Lung (tissue), 12 donors: ENCODE results near the gene NUCKS1. TPM values are rescaled to one million over a fixed set of nuclear protein-coding genes. Genes with fewer than 3 reads are reported as not detected.

ENCODE experiments used
- ATAC-seq: fragments of 200-7000 bp; cut with Tn5 transposase; one replicate; pipeline ENCODE4 v1.9.1; 2020; ENCODE audit warnings: moderate number of reproducible peaks; ENCODE audit not compliant: insufficient read depth, low FRiP score
- DNase-seq, 3 donors: peaks; one replicate each; pipeline ENCODE4 v3.0.0-alpha.2; 2013 to 2017
- H3K27ac ChIP-seq, 2 donors: one replicate each; pipeline ENCODE4 v1.5.1; 2013; ENCODE audit warnings: mild to moderate bottlenecking in 2 of 2, moderate library complexity in 2 of 2, control low read depth in 1 of 2, inconsistent platforms in 1 of 2, low read depth in 1 of 2, low read length in 1 of 2
- H3K27me3 ChIP-seq, 3 donors: one replicate each; pipeline ENCODE4 v1.5.1; 2013; ENCODE audit warnings: low read length in 2 of 3; ENCODE audit not compliant: control insufficient read depth in 3 of 3, insufficient read depth in 3 of 3
- H3K36me3 ChIP-seq, 4 donors: one replicate each; pipeline ENCODE4 v1.5.1; 2013; ENCODE audit warnings: low read length in 4 of 4, mild to moderate bottlenecking in 1 of 4, moderate library complexity in 1 of 4; ENCODE audit not compliant: control insufficient read depth in 4 of 4, insufficient read depth in 4 of 4
- H3K4me1 ChIP-seq, 5 donors: one replicate each; pipeline ENCODE4 v1.5.1; 2013; ENCODE audit warnings: low read length in 5 of 5, mild to moderate bottlenecking in 2 of 5, moderate library complexity in 1 of 5; ENCODE audit not compliant: control insufficient read depth in 5 of 5, insufficient read depth in 5 of 5
- H3K4me3 ChIP-seq: one replicate; pipeline ENCODE4 v1.5.1; 2013; ENCODE audit warnings: mild to moderate bottlenecking, control low read depth, moderate library complexity
- H3K9ac ChIP-seq, 2 donors: one replicate each; pipeline ENCODE4 v1.5.1; 2013; ENCODE audit warnings: low read length in 2 of 2, control low read depth in 1 of 2; ENCODE audit not compliant: insufficient read depth in 1 of 2
- H3K9me3 ChIP-seq, 4 donors: one replicate each; pipeline ENCODE4 v1.5.1; 2013; ENCODE audit warnings: low read length in 3 of 4, mild to moderate bottlenecking in 1 of 4, moderate library complexity in 1 of 4; ENCODE audit not compliant: control insufficient read depth in 4 of 4, insufficient read depth in 3 of 4
- CTCF ChIP-seq: IDR thresholded peaks from 2 replicates; pipeline ENCODE4 v1.5.1; 2012; ENCODE audit warnings: mild to moderate bottlenecking; ENCODE audit errors: control extremely low read depth, extremely low read depth
- WGBS, 2 donors: extraction: QIAGEN DNeasy Blood & Tissue Kit; methylation state at CpG; one replicate each; pipeline ENCODE4 v1.1.7; 2013; 5-methylcytosine and 5-hydroxymethylcytosine counted together
- polyA plus RNA-seq, 2 donors: library from polyadenylated mRNA; stranded (reverse); fragments of 200-250 nt; gene quantifications; one replicate each; pipeline ENCODE4 v1.2.1, GENCODE V29; 2013
- total RNA-seq, 2 donors: library from RNA; depleted of rRNA in 1 of 2; stranded (reverse); fragments of >200 nt in 1 of 2; gene quantifications; one replicate each; pipeline ENCODE4 v1.2.1, GENCODE V29; 2014 to 2021
- donor health status: control.
- donor health status: control.
- donor health status: Bipolar disorder and iron deficiency.
- donor health status: healthy.
- donor health status: DM: yes; HTN: yes; CAD: no.

Gene NUCKS1
- total and polyA plus RNA-seq, 4 donors, result 28.6 to 285 (median 82.6) TPM

GRCh38 chr1:205780335-205780734 lies 30.4 kb upstream of the NUCKS1 start:
- Histone ChIP-seq H3K27ac (no peak overlapping the region), H3K27me3 (peaks cover 0 to 7% (median 0%) of the 10 kb centered on the region in 3 donors), H3K36me3 (no peaks in the 10 kb centered on the region), H3K9me3 (no peaks in the 10 kb centered on the region), H3K9ac (no peak overlapping the region), H3K4me3 (no peak overlapping the region), H3K4me1 (peaks cover 0 to 8% (median 0%) of the 10 kb centered on the region in 5 donors)
- ATAC-seq (no peak), DNase-seq (no peak)
- 90% methylated on average over 5 of the region's 5 CpGs for WGBS, 2 donors
- no peak for TF ChIP-seq CTCF

- Histone ChIP-seq H3K9ac (no peak overlapping the region), H3K27ac (no peak overlapping the region), H3K4me3 (no peak overlapping the region), H3K9me3 (peaks cover 0 to 1% (median 0%) of the 10 kb centered on the region in 4 donors), H3K4me1 (peaks cover 0 to 5% (median 4%) of the 10 kb centered on the region in 5 donors), H3K27me3 (peaks cover 0 to 18% (median 14%) of the 10 kb centered on the region in 3 donors), H3K36me3 (no peaks in the 10 kb centered on the region)
- TF ChIP-seq CTCF, result no peak
- DNase-seq (no peak), ATAC-seq (no peak)
- WGBS, 2 donors, result 42 to 71% methylated on average over 2 of the region's 2 CpGs
Observed at GRCh38 chr1:205777994-205778393, 28.0 kb upstream of the NUCKS1 start.

- ATAC-seq (peak; percentile 36), DNase-seq (no peak)
- TF ChIP-seq CTCF, result no peak
- Histone ChIP-seq H3K9me3 (peaks cover 0 to 1% (median 0%) of the 10 kb centered on the region in 4 donors), H3K9ac (no peak overlapping the region), H3K27ac (no peak overlapping the region), H3K4me1 (peaks cover 0 to 6% (median 4%) of the 10 kb centered on the region in 5 donors), H3K36me3 (peaks cover 0 to 2% (median 0%) of the 10 kb centered on the region in 4 donors), H3K27me3 (peaks cover 0 to 23% (median 20%) of the 10 kb centered on the region in 3 donors), H3K4me3 (no peak overlapping the region)
Observed at GRCh38 chr1:205775717-205776056, 25.7 kb upstream of the NUCKS1 start.

- peak within 1 kb of the TSS in 1 of 2 donors; percentile 73 for H3K27ac ChIP-seq
Observed at GRCh38 chr1:205775015-205775716, 25.2 kb upstream of the NUCKS1 start, which contains the start of gene RAB29. Gene RAB29, minus strand, starts transcription at chr1:205775482. Its CDS starts 526 bp downstream, at chr1:205774956.

More at GRCh38 chr1:205775015-205775716, 25.2 kb upstream of the NUCKS1 start, which contains the start of gene RAB29:
- ATAC-seq (peak; percentile 95), DNase-seq (peak; percentile 81 to 84 (median 82))
- Histone ChIP-seq H3K9ac (peak within 1 kb of the TSS in 1 of 2 donors; percentile 4), H3K4me1 (peaks cover 0 to 6% (median 4%) of the 10 kb centered on the region in 5 donors), H3K4me3 (peak within 1 kb of the TSS; percentile 83), H3K36me3 (peaks cover 0 to 2% (median 0%) of the 10 kb centered on the region in 4 donors), H3K27me3 (peaks cover 0 to 23% (median 20%) of the 10 kb centered on the region in 3 donors), H3K9me3 (peaks cover 0 to 1% (median 0%) of the 10 kb centered on the region in 4 donors)
- TF ChIP-seq CTCF, result no peak
- whole genome bisulfite sequencing, 2 donors, result 1% methylated on average over 40 of the region's 40 CpGs
